Naive thymus-derived CD8-positive, alpha-beta T cell (primary cell): ENCODE measurements around the gene CLCNKA. TPM values are rescaled to one million over a fixed set of nuclear protein-coding genes. Genes with fewer than 3 reads are reported as not detected.
A peak's percentile ranks its signal among the peaks of the same experiment; 100 is the strongest.
"Not testable (repeated sequence)": the region's sequence is repeated elsewhere in the genome, so short reads cannot be mapped to it uniquely, and the experiment has no call there.

Source experiments
- ATAC-seq, 2 donors: fragments of 150-1000 bp; cut with Tn5 transposase in 1 of 2; sonication (Bioruptor Pico), chemical (Tn5 transposase) in 1 of 2; 1 replicate in 1 of 2; 2 replicates in 1 of 2; pipeline ENCODE4 v1.10.0; 2021; ENCODE audit warnings: mild to moderate bottlenecking in 2 of 2, moderate library complexity in 2 of 2
- POLR2A ChIA-PET: fragments of 350-600 bp; sonication (Branson Sonifier 250); formaldehyde crosslinking; loops from one replicate; lab custom pipeline; 2021; ENCODE audit warnings: antibody characterized with exemption; lab: Charles Lee
- DNase-seq, 10 donors: peaks; one replicate each; pipeline versions ENCODE4 v3.0.0 to v3.0.0-alpha.2; 2020 to 2022
- H3K27ac Mint-ChIP-seq, 10 donors: one replicate each; pipeline ENCODE4 v1.8.0; 2020 to 2022; ENCODE audit warnings: mild to moderate bottlenecking in 10 of 10, mixed read lengths in 10 of 10, moderate library complexity in 4 of 10, inconsistent platforms in 1 of 10
- H3K27me3 Mint-ChIP-seq, 5 donors: one replicate each; pipeline ENCODE4 v1.8.0; 2021 to 2022; ENCODE audit warnings: mixed read lengths in 5 of 5
- H3K36me3 Mint-ChIP-seq, 3 donors: one replicate each; pipeline ENCODE4 v1.8.0; 2020 to 2022; ENCODE audit warnings: mixed read lengths in 3 of 3, mild to moderate bottlenecking in 2 of 3, inconsistent platforms in 1 of 3
- H3K4me1 Mint-ChIP-seq, 4 donors: one replicate each; pipeline ENCODE4 v1.8.0; 2021 to 2022; ENCODE audit warnings: mixed read lengths in 4 of 4
- H3K4me3 Mint-ChIP-seq, 10 donors: one replicate each; pipeline ENCODE4 v1.8.0; 2020 to 2022; ENCODE audit warnings: mild to moderate bottlenecking in 10 of 10, mixed read lengths in 10 of 10, moderate library complexity in 6 of 10, inconsistent platforms in 1 of 10
- H3K9me3 Mint-ChIP-seq, 9 donors: one replicate each; pipeline ENCODE4 v1.8.0; 2020 to 2022; ENCODE audit warnings: mixed read lengths in 9 of 9, mild to moderate bottlenecking in 3 of 9, inconsistent platforms in 1 of 9, moderate library complexity in 1 of 9
- polyA plus RNA-seq, 3 donors: library from polyadenylated mRNA; unstranded; fragments of 300-500 nt; fragmentation: Illumina TruSeq; gene quantifications; one replicate each; pipeline ENCODE4 v1.2.3, GENCODE V29; 2021
- total RNA-seq, 8 experiments: library from RNA in 2 of 8; stranded (reverse) in 2 of 8; gene quantifications; one replicate each; pipeline ENCODE4 v1.2.3 and lab custom pipeline; 2021 to 2026

The CLCNKA gene
- total and polyA plus RNA-seq, 5 experiments from 2014 or later = not detected

- Mint-ChIP-seq H3K27me3 (peaks cover 0 to 5% (median 0%) of the 10 kb centered on the region in 5 donors), H3K4me3 (peak overlapping the region in 5 of 10 donors; percentile 18 to 66 (median 44)), H3K36me3 (no peaks in the 10 kb centered on the region), H3K4me1 (peaks cover 0 to 14% (median 6%) of the 10 kb centered on the region in 4 donors), H3K27ac (peak overlapping the region in 3 of 10 donors; percentile 7 to 71 (median 52)), H3K9me3 (no peaks in the 10 kb centered on the region)
- POLR2A ChIA-PET = no interaction called here
- DNase-seq = no peak
- ATAC-seq = no peak
Observed at GRCh38 chr1:16014509-16015482, 7.0 kb upstream of the CLCNKA start.

GRCh38 chr1:16015491-16015890 lies 6.3 kb upstream of the CLCNKA start:
- no peaks in the 10 kb centered on the region for H3K9me3 Mint-ChIP-seq
- no peaks in the 10 kb centered on the region for H3K36me3 Mint-ChIP-seq
- H3K27ac Mint-ChIP-seq = peak overlapping the region in 1 of 10 donors; percentile 62
- H3K4me1 Mint-ChIP-seq = peaks cover 0 to 14% (median 6%) of the 10 kb centered on the region in 4 donors
- POLR2A ChIA-PET = no interaction called here
- DNase-seq (no peak), ATAC-seq (no peak)
- H3K27me3 Mint-ChIP-seq = peaks cover 0 to 5% (median 0%) of the 10 kb centered on the region in 5 donors
- H3K4me3 Mint-ChIP-seq = no peak overlapping the region

- POLR2A ChIA-PET = no interaction called here
- no peak overlapping the region for H3K4me3 Mint-ChIP-seq
Observed at GRCh38 chr1:16015960-16016901, 5.6 kb upstream of the CLCNKA start.

GRCh38 chr1:16017076-16017460 lies 4.8 kb upstream of the CLCNKA start:
- Mint-ChIP-seq H3K27me3 (peaks cover 0 to 5% (median 0%) of the 10 kb centered on the region in 5 donors), H3K27ac (no peak overlapping the region), H3K4me3 (no peak overlapping the region), H3K4me1 (peaks cover 0 to 13% (median 5%) of the 10 kb centered on the region in 4 donors), H3K36me3 (no peaks in the 10 kb centered on the region), H3K9me3 (no peaks in the 10 kb centered on the region)
- no peak for ATAC-seq
- no peak for DNase-seq
- POLR2A ChIA-PET = no interaction called here

More at GRCh38 chr1:16015960-16016901, 5.6 kb upstream of the CLCNKA start:
- Mint-ChIP-seq H3K27ac (peak overlapping the region in 1 of 10 donors; percentile 62), H3K27me3 (peaks cover 0 to 5% (median 0%) of the 10 kb centered on the region in 5 donors), H3K4me1 (peaks cover 0 to 14% (median 6%) of the 10 kb centered on the region in 4 donors), H3K9me3 (no peaks in the 10 kb centered on the region), H3K36me3 (no peaks in the 10 kb centered on the region)
- ATAC-seq (no peak), DNase-seq (no peak)

- H3K27me3 Mint-ChIP-seq = peaks cover 0 to 6% (median 0%) of the 10 kb centered on the region in 5 donors
- no peaks in the 10 kb centered on the region for H3K36me3 Mint-ChIP-seq
- H3K4me3 Mint-ChIP-seq = no peak within 1 kb of the TSS
- DNase-seq = no peak
- H3K4me1 Mint-ChIP-seq = peaks cover 0 to 6% (median 1%) of the 10 kb centered on the region in 4 donors
- POLR2A ChIA-PET = no interaction called here
- no peak for ATAC-seq
- no peak within 1 kb of the TSS for H3K27ac Mint-ChIP-seq
- H3K9me3 Mint-ChIP-seq = no peaks in the 10 kb centered on the region
Observed at GRCh38 chr1:16017461-16018303, 4.2 kb upstream of the CLCNKA start, which contains the start of gene HSPB7. HSPB7 (minus strand) TSS chr1:16018043; CDS start chr1:16017963, 80 bp downstream.

GRCh38 chr1:16018308-16018707 lies 3.5 kb upstream of the CLCNKA start:
- POLR2A ChIA-PET = no interaction called here
- Mint-ChIP-seq H3K4me1 (peaks cover 0 to 6% (median 1%) of the 10 kb centered on the region in 4 donors), H3K36me3 (no peaks in the 10 kb centered on the region), H3K27ac (no peak overlapping the region), H3K27me3 (peaks cover 0 to 9% (median 0%) of the 10 kb centered on the region in 5 donors), H3K4me3 (no peak overlapping the region), H3K9me3 (no peaks in the 10 kb centered on the region)
- DNase-seq (no peak), ATAC-seq (no peak)

GRCh38 chr1:16018749-16019643 lies 2.8 kb upstream of the CLCNKA start:
- no peaks in the 10 kb centered on the region for H3K9me3 Mint-ChIP-seq
- POLR2A ChIA-PET = no interaction called here
- no peaks in the 10 kb centered on the region for H3K36me3 Mint-ChIP-seq
- peak overlapping the region in 2 of 10 donors; percentile 39 to 42 for H3K27ac Mint-ChIP-seq
- H3K4me3 Mint-ChIP-seq = no peak overlapping the region
- peaks cover 0 to 10% (median 0%) of the 10 kb centered on the region in 5 donors for H3K27me3 Mint-ChIP-seq
- H3K4me1 Mint-ChIP-seq = peaks cover 0 to 6% (median 1%) of the 10 kb centered on the region in 4 donors
- DNase-seq (no peak), ATAC-seq (no peak)

- no peak for DNase-seq
- peak overlapping the region in 1 of 10 donors; percentile 42 for H3K27ac Mint-ChIP-seq
- H3K4me3 Mint-ChIP-seq = no peak overlapping the region
- H3K9me3 Mint-ChIP-seq = no peaks in the 10 kb centered on the region
- POLR2A ChIA-PET = no interaction called here
- H3K36me3 Mint-ChIP-seq = no peaks in the 10 kb centered on the region
- H3K27me3 Mint-ChIP-seq = peaks cover 0 to 12% (median 0%) of the 10 kb centered on the region in 5 donors
- H3K4me1 Mint-ChIP-seq = peaks cover 0 to 4% (median 1%) of the 10 kb centered on the region in 4 donors
- ATAC-seq = no peak
Observed at GRCh38 chr1:16019644-16020277, 2.1 kb upstream of the CLCNKA start.

- POLR2A ChIA-PET = no interaction called here
- no peak for DNase-seq
- ATAC-seq = no peak
- Mint-ChIP-seq H3K9me3 (no peaks in the 10 kb centered on the region), H3K4me1 (peaks cover 0 to 2% (median under 1%) of the 10 kb centered on the region in 4 donors), H3K27me3 (peaks cover 0 to 9% (median 0%) of the 10 kb centered on the region in 5 donors), H3K27ac (peak overlapping the region in 1 of 10 donors; percentile 24), H3K4me3 (no peak overlapping the region), H3K36me3 (no peaks in the 10 kb centered on the region)
Observed at GRCh38 chr1:16020325-16020724, 1.5 kb upstream of the CLCNKA start.

GRCh38 chr1:16020878-16021277 lies 958 bp upstream of the CLCNKA start:
- H3K36me3 Mint-ChIP-seq, POLR2A ChIA-PET, H3K4me3 Mint-ChIP-seq, ATAC-seq, H3K27me3 Mint-ChIP-seq, H3K4me1 Mint-ChIP-seq, DNase-seq, H3K9me3 Mint-ChIP-seq: not testable (repeated sequence)
- peak overlapping the region in 1 of 10 donors; percentile 24 for H3K27ac Mint-ChIP-seq
